Brain microvascular endothelial cell (primary cell): Measurements from ENCODE around the gene PRKAR1B.

ENCODE experiments used
- DNase-seq: peaks from one replicate; pipeline ENCODE4 v3.0.0-alpha.2; 2020
- H3K27ac ChIP-seq: fragments of 250-450 bp; sonication (Bioruptor Pico); 2 replicates; pipeline ENCODE4 v1.5.1; 2020; ENCODE audit warnings: mild to moderate bottlenecking, moderate library complexity
- H3K27me3 ChIP-seq: fragments of 250-450 bp; sonication (Bioruptor Pico); replicated peaks from 2 replicates; pipeline ENCODE4 v1.5.1; 2020; ENCODE audit warnings: mild to moderate bottlenecking
- H3K36me3 ChIP-seq: fragments of 250-450 bp; sonication (Bioruptor Pico); replicated peaks from 2 replicates; pipeline ENCODE4 v1.5.1; 2020; ENCODE audit warnings: mild to moderate bottlenecking
- H3K4me3 ChIP-seq: 2 replicates; pipeline ENCODE4 v1.5.1; 2011; ENCODE audit warnings: low read depth, mild to moderate bottlenecking, control low read depth, low read length, moderate library complexity
- CTCF ChIP-seq: IDR thresholded peaks from 2 replicates; pipeline ENCODE4 v1.5.1; 2011; ENCODE audit warnings: low read depth, mild to moderate bottlenecking, moderate library complexity, low read length, control low read depth, inconsistent platforms; ENCODE audit errors: missing control alignments
- in situ Hi-C: cut with HindIII; loops from 2 replicates; pipeline ENCODE4 v1.10.0; 2017; ENCODE audit warnings: low sequenced_read_pairs, low pct_ligation_motif_present

Gene PRKAR1B

GRCh38 chr7:550881-551614 lies 176.0 kb downstream of the PRKAR1B start:
- Histone ChIP-seq H3K4me3 (no peak overlapping the region), H3K27me3 (no peaks in the 10 kb centered on the region), H3K27ac (no peak overlapping the region), H3K36me3 (no peaks in the 10 kb centered on the region)
- no peak for TF ChIP-seq CTCF
- in situ Hi-C loops: no loop called here
- DNase-seq: no peak

- in situ Hi-C loops: no loop called here
Observed at GRCh38 chr7:549891-550625, 177.0 kb downstream of the PRKAR1B start.

GRCh38 chr7:549066-549890 lies 177.8 kb downstream of the PRKAR1B start:
- Histone ChIP-seq H3K27me3 (no peaks in the 10 kb centered on the region), H3K4me3 (no peak overlapping the region), H3K27ac (no peak overlapping the region), H3K36me3 (no peaks in the 10 kb centered on the region)
- no peak for TF ChIP-seq CTCF
- in situ Hi-C loops: no loop called here
- DNase-seq: no peak

More at GRCh38 chr7:549891-550625, 177.0 kb downstream of the PRKAR1B start:
- Histone ChIP-seq H3K27ac (no peak overlapping the region), H3K36me3 (no peaks in the 10 kb centered on the region), H3K4me3 (no peak overlapping the region), H3K27me3 (no peaks in the 10 kb centered on the region)
- DNase-seq: no peak
- TF ChIP-seq CTCF: no peak

GRCh38 chr7:548401-548800 lies 178.7 kb downstream of the PRKAR1B start:
- Histone ChIP-seq H3K4me3 (no peak overlapping the region), H3K36me3 (no peaks in the 10 kb centered on the region), H3K27ac (no peak overlapping the region), H3K27me3 (no peaks in the 10 kb centered on the region)
- in situ Hi-C loops: no loop called here
- no peak for DNase-seq
- no peak for TF ChIP-seq CTCF

- H3K27ac ChIP-seq: no peak overlapping the region
- in situ Hi-C loops: no loop called here
- no peak overlapping the region for H3K4me3 ChIP-seq
- no peaks in the 10 kb centered on the region for H3K36me3 ChIP-seq
- no peaks in the 10 kb centered on the region for H3K27me3 ChIP-seq
- no peak for TF ChIP-seq CTCF
- DNase-seq: no peak
Observed at GRCh38 chr7:545470-545869, 181.6 kb downstream of the PRKAR1B start.
